Central memory CD8-positive, alpha-beta T cell (primary cell): ENCODE measurements around the gene BTBD8.
A peak's percentile ranks its signal among the peaks of the same experiment; 100 is the strongest.

Source experiments
- ATAC-seq: fragments of 150-1000 bp; cut with Tn5 transposase; replicated peaks from 2 replicates; pipeline ENCODE4 v1.10.0; 2022; ENCODE audit warnings: mild to moderate bottlenecking, moderate FRiP score, moderate number of reproducible peaks; ENCODE audit not compliant: poor library complexity, severe bottlenecking; ENCODE audit errors: extremely low read depth
- DNase-seq, 2 donors: peaks; one replicate each; pipeline ENCODE4 v3.0.0; 2021; ENCODE audit warnings: low spot score in 2 of 2
- H3K27ac Mint-ChIP-seq: one replicate; pipeline ENCODE4 v1.8.0; 2022; ENCODE audit warnings: low read depth, mild to moderate bottlenecking, moderate library complexity, mixed read lengths
- H3K27me3 Mint-ChIP-seq: one replicate; pipeline ENCODE4 v1.8.0; 2022; ENCODE audit warnings: mixed read lengths
- H3K36me3 Mint-ChIP-seq: one replicate; pipeline ENCODE4 v1.8.0; 2022; ENCODE audit warnings: mild to moderate bottlenecking, moderate library complexity, mixed read lengths; ENCODE audit not compliant: insufficient read depth
- H3K4me1 Mint-ChIP-seq: one replicate; pipeline ENCODE4 v1.8.0; 2022; ENCODE audit warnings: mixed read lengths
- H3K4me3 Mint-ChIP-seq: one replicate; pipeline ENCODE4 v1.8.0; 2022; ENCODE audit warnings: mild to moderate bottlenecking, moderate library complexity, mixed read lengths
- H3K9me3 Mint-ChIP-seq: one replicate; pipeline ENCODE4 v1.8.0; 2022; ENCODE audit warnings: mixed read lengths

BTBD8 gene

GRCh38 chr1:92080128-92080985, at the start of gene BTBD8:
Gene BTBD8 (plus strand): TSS chr1:92080345. CDS start chr1:92080572, 227 bp downstream.
- Mint-ChIP-seq H3K9me3 (no peaks in the 10 kb centered on the region), H3K27me3 (no peaks in the 10 kb centered on the region), H3K4me3 (peak within 1 kb of the TSS; percentile 83), H3K36me3 (peaks cover 2% of the 10 kb centered on the region), H3K4me1 (peaks cover 6% of the 10 kb centered on the region), H3K27ac (peak within 1 kb of the TSS; percentile 90)
- ATAC-seq: peak; percentile 95
- peak; percentile 78 for DNase-seq

GRCh38 chr1:92030656-92031107, 49.5 kb upstream of the BTBD8 start:
- peak overlapping the region; percentile 52 for H3K27ac Mint-ChIP-seq
- no peaks in the 10 kb centered on the region for H3K9me3 Mint-ChIP-seq
- peaks cover 10% of the 10 kb centered on the region for H3K27me3 Mint-ChIP-seq
- peaks cover 4% of the 10 kb centered on the region for H3K36me3 Mint-ChIP-seq
- H3K4me3 Mint-ChIP-seq: peak overlapping the region; percentile 78
- DNase-seq (no peak), ATAC-seq (no peak)
- peaks cover 22% of the 10 kb centered on the region for H3K4me1 Mint-ChIP-seq

- Mint-ChIP-seq H3K27me3 (peaks cover 10% of the 10 kb centered on the region), H3K36me3 (peaks cover 4% of the 10 kb centered on the region), H3K4me1 (peaks cover 22% of the 10 kb centered on the region), H3K4me3 (no peak overlapping the region), H3K9me3 (no peaks in the 10 kb centered on the region), H3K27ac (no peak overlapping the region)
- ATAC-seq: no peak
- no peak for DNase-seq
Measured at GRCh38 chr1:92031281-92032110, 48.6 kb upstream of the BTBD8 start.

GRCh38 chr1:92037400-92037799, 42.7 kb upstream of the BTBD8 start:
- Mint-ChIP-seq H3K36me3 (no peaks in the 10 kb centered on the region), H3K9me3 (no peaks in the 10 kb centered on the region), H3K4me3 (no peak overlapping the region), H3K4me1 (no peaks in the 10 kb centered on the region), H3K27ac (no peak overlapping the region), H3K27me3 (no peaks in the 10 kb centered on the region)
- ATAC-seq: no peak
- DNase-seq: no peak

GRCh38 chr1:92038695-92039346, 41.3 kb upstream of the BTBD8 start:
- no peaks in the 10 kb centered on the region for H3K27me3 Mint-ChIP-seq
- no peak overlapping the region for H3K4me3 Mint-ChIP-seq
- no peak for DNase-seq
- H3K9me3 Mint-ChIP-seq: no peaks in the 10 kb centered on the region
- ATAC-seq: no peak
- no peaks in the 10 kb centered on the region for H3K4me1 Mint-ChIP-seq
- no peak overlapping the region for H3K27ac Mint-ChIP-seq
- H3K36me3 Mint-ChIP-seq: no peaks in the 10 kb centered on the region

GRCh38 chr1:92040971-92041370, 39.2 kb upstream of the BTBD8 start:
- ATAC-seq (no peak), DNase-seq (no peak)
- H3K4me1 Mint-ChIP-seq: no peaks in the 10 kb centered on the region
- H3K27me3 Mint-ChIP-seq: no peaks in the 10 kb centered on the region
- no peak overlapping the region for H3K27ac Mint-ChIP-seq
- no peaks in the 10 kb centered on the region for H3K9me3 Mint-ChIP-seq
- H3K4me3 Mint-ChIP-seq: no peak overlapping the region
- H3K36me3 Mint-ChIP-seq: no peaks in the 10 kb centered on the region

- no peaks in the 10 kb centered on the region for H3K36me3 Mint-ChIP-seq
- ATAC-seq (no peak), DNase-seq (no peak)
- H3K9me3 Mint-ChIP-seq: no peaks in the 10 kb centered on the region
- H3K27me3 Mint-ChIP-seq: no peaks in the 10 kb centered on the region
- no peaks in the 10 kb centered on the region for H3K4me1 Mint-ChIP-seq
- H3K27ac Mint-ChIP-seq: no peak overlapping the region
- no peak overlapping the region for H3K4me3 Mint-ChIP-seq
Measured at GRCh38 chr1:92043621-92044020, 36.5 kb upstream of the BTBD8 start.

GRCh38 chr1:92045766-92046495, 34.2 kb upstream of the BTBD8 start:
- Mint-ChIP-seq H3K9me3 (no peaks in the 10 kb centered on the region), H3K36me3 (no peaks in the 10 kb centered on the region), H3K4me3 (no peak overlapping the region), H3K27ac (no peak overlapping the region), H3K4me1 (no peaks in the 10 kb centered on the region), H3K27me3 (no peaks in the 10 kb centered on the region)
- DNase-seq: no peak
- ATAC-seq: no peak

GRCh38 chr1:92051948-92052347, 28.2 kb upstream of the BTBD8 start:
- DNase-seq (no peak), ATAC-seq (no peak)
- Mint-ChIP-seq H3K4me3 (no peak overlapping the region), H3K36me3 (peaks cover 3% of the 10 kb centered on the region), H3K9me3 (no peaks in the 10 kb centered on the region), H3K27me3 (no peaks in the 10 kb centered on the region), H3K27ac (no peak overlapping the region), H3K4me1 (no peaks in the 10 kb centered on the region)

- Mint-ChIP-seq H3K27me3 (no peaks in the 10 kb centered on the region), H3K4me3 (no peak overlapping the region), H3K36me3 (no peaks in the 10 kb centered on the region), H3K4me1 (no peaks in the 10 kb centered on the region), H3K27ac (no peak overlapping the region), H3K9me3 (no peaks in the 10 kb centered on the region)
- no peak for DNase-seq
- no peak for ATAC-seq
Measured at GRCh38 chr1:92065042-92065441, 15.1 kb upstream of the BTBD8 start.

- Mint-ChIP-seq H3K4me3 (no peak overlapping the region), H3K27me3 (no peaks in the 10 kb centered on the region), H3K27ac (no peak overlapping the region), H3K4me1 (no peaks in the 10 kb centered on the region), H3K36me3 (no peaks in the 10 kb centered on the region), H3K9me3 (no peaks in the 10 kb centered on the region)
- ATAC-seq (no peak), DNase-seq (no peak)
Measured at GRCh38 chr1:92066321-92066720, 13.8 kb upstream of the BTBD8 start.

GRCh38 chr1:92070892-92071291, 9.3 kb upstream of the BTBD8 start:
- DNase-seq (no peak), ATAC-seq (no peak)
- no peaks in the 10 kb centered on the region for H3K27me3 Mint-ChIP-seq
- no peak overlapping the region for H3K4me3 Mint-ChIP-seq
- H3K36me3 Mint-ChIP-seq: no peaks in the 10 kb centered on the region
- H3K4me1 Mint-ChIP-seq: no peaks in the 10 kb centered on the region
- H3K27ac Mint-ChIP-seq: no peak overlapping the region
- no peaks in the 10 kb centered on the region for H3K9me3 Mint-ChIP-seq
